GM23338 (cell line): ENCODE results near the gene TMEM174. TPM values are rescaled to one million over a fixed set of nuclear protein-coding genes. Genes with fewer than 3 reads are reported as not detected.

Source experiments
- polyA plus RNA-seq: library from polyadenylated mRNA; unstranded; fragments of >200 nt; fragmentation: Nextera tagmentation; extraction: Ambion mirVana; gene quantifications from 2 replicates; pipeline ENCODE4 v1.2.1, GENCODE V29; 2016
- total RNA-seq: library from RNA; depleted of rRNA; stranded (reverse); fragments of >200 nt; shearing (Covaris generic); gene quantifications from 2 replicates; pipeline ENCODE4 v1.2.3, GENCODE V29; 2014; rRNA removed

Gene TMEM174
- total and polyA plus RNA-seq, 2 experiments from 2014 or later: not detected

Other genes with a start within 250 kb of the TMEM174 start
- 8.4 and 10.9 TPM in 2 replicates for gene FCHO2, start 217.2 kb upstream of the TMEM174 start, total RNA-seq
- 6.4 and 10.1 TPM in 2 replicates for gene FCHO2, start 217.2 kb upstream of the TMEM174 start, polyA plus RNA-seq
- 1.7 and 2.9 TPM in 2 replicates for gene TMEM171, start 52.6 kb upstream of the TMEM174 start, total RNA-seq
- gene TMEM171, start 52.6 kb upstream of the TMEM174 start, polyA plus RNA-seq: 1.9 and 2.5 TPM in 2 replicates